ENCODE measurements around the gene PTER. TPM values are rescaled to one million over a fixed set of nuclear protein-coding genes. Genes with fewer than 3 reads are reported as not detected.

PTER gene
- total RNA-seq, 1 donor from 2014 or later, result 12.9 TPM

DNA sequence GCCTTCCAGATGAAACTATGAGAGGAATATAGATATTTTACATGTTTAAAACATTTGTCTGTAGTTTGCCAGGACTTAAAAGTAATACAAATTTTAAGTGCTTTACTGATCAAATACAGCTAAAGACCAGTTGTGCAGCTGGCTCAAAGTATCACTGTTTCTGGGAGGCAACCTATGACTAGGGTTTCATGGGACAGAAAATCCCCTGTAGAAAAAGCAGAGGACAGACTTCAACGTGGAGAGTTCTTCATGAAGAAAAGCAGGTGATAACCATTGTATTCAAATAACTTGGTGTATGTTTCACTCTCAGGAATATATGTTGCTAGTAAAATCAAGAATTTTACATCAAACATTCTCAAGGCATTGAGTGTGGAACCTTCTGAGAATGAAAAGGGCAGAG, 40.9 kb downstream of the PTER start:
- TF ChIP-seq, protein P1, sequence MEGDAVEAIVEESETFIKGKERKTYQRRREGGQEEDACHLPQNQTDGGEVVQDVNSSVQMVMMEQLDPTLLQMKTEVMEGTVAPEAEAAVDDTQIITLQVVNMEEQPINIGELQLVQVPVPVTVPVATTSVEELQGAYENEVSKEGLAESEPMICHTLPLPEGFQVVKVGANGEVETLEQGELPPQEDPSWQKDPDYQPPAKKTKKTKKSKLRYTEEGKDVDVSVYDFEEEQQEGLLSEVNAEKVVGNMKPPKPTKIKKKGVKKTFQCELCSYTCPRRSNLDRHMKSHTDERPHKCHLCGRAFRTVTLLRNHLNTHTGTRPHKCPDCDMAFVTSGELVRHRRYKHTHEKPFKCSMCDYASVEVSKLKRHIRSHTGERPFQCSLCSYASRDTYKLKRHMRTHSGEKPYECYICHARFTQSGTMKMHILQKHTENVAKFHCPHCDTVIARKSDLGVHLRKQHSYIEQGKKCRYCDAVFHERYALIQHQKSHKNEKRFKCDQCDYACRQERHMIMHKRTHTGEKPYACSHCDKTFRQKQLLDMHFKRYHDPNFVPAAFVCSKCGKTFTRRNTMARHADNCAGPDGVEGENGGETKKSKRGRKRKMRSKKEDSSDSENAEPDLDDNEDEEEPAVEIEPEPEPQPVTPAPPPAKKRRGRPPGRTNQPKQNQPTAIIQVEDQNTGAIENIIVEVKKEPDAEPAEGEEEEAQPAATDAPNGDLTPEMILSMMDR (IDR thresholded peaks at IDR 0.05; ENCODE audit: insufficient read depth, low read length, poor library complexity, severe bottlenecking), result no peak
- H3K36me3 ChIP-seq (ENCODE audit: control insufficient read depth, insufficient read depth, low read length), result no peaks in the 10 kb centered on the region
- no peak for DNase-seq (ENCODE audit: low read depth)
- no peaks in the 10 kb centered on the region for H3K27me3 ChIP-seq (ENCODE audit: control insufficient read depth, insufficient read depth, low read length)
- no peak overlapping the region for H3K4me3 ChIP-seq (ENCODE audit: low read depth, low read length)

DNA sequence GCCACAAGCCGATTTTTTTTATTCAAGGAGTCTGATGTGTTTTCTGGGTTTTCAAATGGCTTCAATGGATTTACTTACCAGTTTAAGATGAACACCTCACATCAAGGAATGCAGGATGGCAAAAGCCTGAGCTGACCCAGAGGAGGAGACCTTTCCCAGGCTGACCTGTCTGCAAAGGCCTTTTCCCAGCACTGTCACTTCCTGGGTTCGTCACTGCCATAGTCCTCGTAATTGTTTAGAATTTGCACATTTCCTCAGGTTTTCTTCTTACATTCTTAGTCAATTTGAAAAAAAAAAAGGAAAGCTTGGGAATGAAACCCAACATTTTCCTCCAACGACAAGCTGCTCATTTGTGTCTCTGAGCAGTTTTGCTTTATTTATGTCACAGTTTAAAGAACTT, 42.0 kb downstream of the PTER start:
- TF ChIP-seq, protein P1 (IDR thresholded peaks at IDR 0.05; ENCODE audit: insufficient read depth, low read length, poor library complexity, severe bottlenecking), result no peak
- no peak for DNase-seq (ENCODE audit: low read depth)
- H3K4me3 ChIP-seq (ENCODE audit: low read depth, low read length), result no peak overlapping the region

DNA sequence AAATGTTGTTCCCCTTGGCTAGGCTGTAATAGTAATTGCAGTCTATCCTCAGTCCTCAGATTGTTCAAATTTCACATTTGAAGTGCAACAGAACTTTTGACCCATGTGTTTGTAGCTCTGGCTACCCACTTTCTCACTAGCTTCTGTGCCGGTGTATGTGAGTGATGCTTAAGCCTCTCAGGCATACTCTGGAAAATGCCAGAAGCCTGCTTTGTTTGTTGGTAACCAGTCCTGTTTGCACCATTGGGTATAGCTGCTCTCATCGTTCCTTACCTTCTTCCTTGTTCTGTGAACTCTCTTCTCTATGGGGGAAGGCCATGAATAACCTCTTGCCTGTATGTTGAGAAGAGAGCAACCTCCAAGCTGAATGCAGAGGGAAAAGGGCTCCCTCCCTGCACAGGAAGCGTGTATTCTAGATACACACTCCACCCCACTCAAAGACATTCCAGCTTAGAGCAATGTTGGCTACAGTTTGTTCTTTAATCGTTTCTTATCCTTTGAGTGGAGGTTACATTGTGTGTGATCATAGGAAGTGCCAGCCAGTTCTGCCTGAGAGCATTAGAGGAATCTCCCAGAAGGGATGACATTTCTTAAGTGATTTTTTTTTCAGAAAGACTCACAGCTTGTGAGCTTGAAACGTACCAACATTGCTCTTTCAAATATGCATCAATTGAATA, 44.4 kb downstream of the PTER start:
- TF ChIP-seq, protein P1 (IDR thresholded peaks at IDR 0.05; ENCODE audit: insufficient read depth, low read length, poor library complexity, severe bottlenecking), result no peak
- H3K4me3 ChIP-seq (ENCODE audit: low read depth, low read length), result no peak overlapping the region
- DNase-seq (ENCODE audit: low read depth), result peak; percentile 52
- H3K27me3 ChIP-seq (ENCODE audit: control insufficient read depth, insufficient read depth, low read length), result no peaks in the 10 kb centered on the region
- no peaks in the 10 kb centered on the region for H3K36me3 ChIP-seq (ENCODE audit: control insufficient read depth, insufficient read depth, low read length)

More for the DNA sequence above, 42.0 kb downstream of the PTER start:
- Histone ChIP-seq H3K36me3 (ENCODE audit: control insufficient read depth, insufficient read depth, low read length) (no peaks in the 10 kb centered on the region), H3K27me3 (ENCODE audit: control insufficient read depth, insufficient read depth, low read length) (no peaks in the 10 kb centered on the region)

GRCh38 chr10:16483241-16483917, 46.6 kb downstream of the PTER start:
- TF ChIP-seq, protein P1 (IDR thresholded peaks at IDR 0.05; ENCODE audit: insufficient read depth, low read length, poor library complexity, severe bottlenecking), result no peak

GRCh38 chr10:16490511-16490910, 53.7 kb downstream of the PTER start:
- TF ChIP-seq, protein P1 (IDR thresholded peaks at IDR 0.05; ENCODE audit: insufficient read depth, low read length, poor library complexity, severe bottlenecking), result no peak
- no peaks in the 10 kb centered on the region for H3K27me3 ChIP-seq (ENCODE audit: control insufficient read depth, insufficient read depth, low read length)

More at GRCh38 chr10:16483241-16483917, 46.6 kb downstream of the PTER start:
- Histone ChIP-seq H3K4me3 (ENCODE audit: low read depth, low read length) (no peak overlapping the region), H3K36me3 (ENCODE audit: control insufficient read depth, insufficient read depth, low read length) (no peaks in the 10 kb centered on the region), H3K27me3 (ENCODE audit: control insufficient read depth, insufficient read depth, low read length) (no peaks in the 10 kb centered on the region)
- no peak for DNase-seq (ENCODE audit: low read depth)

More at GRCh38 chr10:16490511-16490910, 53.7 kb downstream of the PTER start:
- no peaks in the 10 kb centered on the region for H3K36me3 ChIP-seq (ENCODE audit: control insufficient read depth, insufficient read depth, low read length)
- no peak overlapping the region for H3K4me3 ChIP-seq (ENCODE audit: low read depth, low read length)
- DNase-seq (ENCODE audit: low read depth), result no peak

All from kidney epithelial cell (primary cell).